HepG2 (cell line): Measurements from ENCODE around the gene FAM169A. TPM values are rescaled to one million over a fixed set of nuclear protein-coding genes. Genes with fewer than 3 reads are reported as not detected.
A peak's percentile ranks its signal among the peaks of the same experiment; 100 is the strongest.

Source experiments
- ATAC-seq: fragments of 200-7000 bp; cut with Tn5 transposase; 3 replicates; pipeline ENCODE4 v1.9.1; 2020; ENCODE audit warnings: mild to moderate bottlenecking, moderate library complexity
- BruUV-seq: library from RNA; stranded (reverse); fragments of 400-500 nt; replicated peaks from 2 replicates; lab custom pipeline; 2021; lab: Mats Ljungman, UMichigan
- CTCF ChIA-PET: fragments of 300-600 bp; formaldehyde crosslinking; extraction: SDS; loops from one replicate; lab custom pipeline; 2021; ENCODE audit warnings: low total read pairs, inconsistent platforms, low intra/inter-chr PET ratio; lab: Yijun Ruan, JAX
- POLR2A ChIA-PET: fragments of 350-600 bp; sonication (Branson Sonifier 250); formaldehyde crosslinking; loops from one replicate; lab custom pipeline; 2020; ENCODE audit warnings: antibody characterized with exemption, inconsistent platforms; lab: Yijun Ruan, JAX
- DNase-seq: peaks from one replicate; pipeline ENCODE4 v3.0.0-alpha.2; 2015; ENCODE audit warnings: low spot score
- FAIRE-seq: peaks from 3 replicates; lab custom pipeline; 2011; peaks lifted over from hg19 to GRCh38; lab: Jason Lieb, UNC
- H2AFZ ChIP-seq: one replicate; pipeline ENCODE4 v1.6.1; 2011; ENCODE audit warnings: low read length, inconsistent platforms
- H3K27ac ChIP-seq: fragments of 300-600 bp; 3 replicates; pipeline ENCODE4 v1.8.0; 2011; ENCODE audit warnings: mixed run types, mild to moderate bottlenecking, mixed read lengths, low read length, inconsistent platforms; ENCODE audit not compliant: insufficient read depth; ENCODE audit errors: extremely low read length
- H3K27me3 ChIP-seq, 2 experiments: fragments of 200-600 bp in 1 of 2; 2 replicates in 1 of 2; 3 replicates in 1 of 2; pipeline versions ENCODE4 v1.6.0 to v1.8.0; 2011; ENCODE audit warnings: low read length in 2 of 2, mild to moderate bottlenecking in 2 of 2, moderate library complexity in 2 of 2, inconsistent platforms in 1 of 2; ENCODE audit not compliant: insufficient read depth in 2 of 2, control insufficient read depth in 1 of 2
- H3K36me3 ChIP-seq, 2 experiments: fragments of 200-600 bp in 1 of 2; replicated peaks in 1 of 2; 2 replicates in 1 of 2; 3 replicates in 1 of 2; pipeline versions ENCODE4 v1.5.1 to v1.8.0; 2011; ENCODE audit warnings: low read length in 2 of 2, inconsistent platforms in 1 of 2; ENCODE audit not compliant: insufficient read depth in 2 of 2, control insufficient read depth in 1 of 2
- H3K4me1 ChIP-seq: 2 replicates; pipeline ENCODE4 v1.5.1; 2012; ENCODE audit warnings: low read length, inconsistent platforms; ENCODE audit not compliant: insufficient read depth
- H3K4me2 ChIP-seq: 2 replicates; pipeline ENCODE4 v1.6.0; 2011; ENCODE audit warnings: low read depth, low read length, inconsistent platforms
- H3K4me3 ChIP-seq, 3 experiments: fragments of 200-600 bp in 1 of 3; sonication (generic), shearing (Covaris generic) in 1 of 3; replicated peaks in 1 of 3; 2 replicates each; pipeline ENCODE4 v1.5.1; 2011 to 2016; ENCODE audit warnings: low read length in 3 of 3, inconsistent platforms in 2 of 3, low read depth in 2 of 3, mild to moderate bottlenecking in 2 of 3, control low read depth in 1 of 3, mixed read lengths in 1 of 3; ENCODE audit not compliant: insufficient read depth in 1 of 3
- H3K79me2 ChIP-seq: one replicate; pipeline ENCODE4 v1.6.1; 2011; ENCODE audit warnings: low read length, inconsistent platforms; ENCODE audit not compliant: insufficient read depth
- H3K9ac ChIP-seq: 2 replicates; pipeline ENCODE4 v1.6.0; 2011; ENCODE audit warnings: mild to moderate bottlenecking, low read depth, low read length, inconsistent platforms; ENCODE audit not compliant: insufficient read depth
- H3K9me3 ChIP-seq: 2 replicates; pipeline ENCODE4 v1.5.1; 2012; ENCODE audit warnings: mild to moderate bottlenecking, low read length
- H4K20me1 ChIP-seq: 2 replicates; pipeline ENCODE4 v1.6.0; 2011; ENCODE audit warnings: inconsistent platforms, mild to moderate bottlenecking, low read length, moderate library complexity; ENCODE audit not compliant: insufficient read depth
- ARNT2 ChIP-seq: sonication (generic); formaldehyde crosslinking; IDR thresholded peaks from 2 replicates; pipeline ENCODE4 v1.8.0; 2022; ENCODE audit warnings: mild to moderate bottlenecking, low read depth, missing genetic modification reagents, moderate library complexity
- FOXC1 ChIP-seq: sonication (generic); formaldehyde crosslinking; IDR thresholded peaks from 2 replicates; pipeline ENCODE4 v1.8.0; 2022; ENCODE audit warnings: mild to moderate bottlenecking, missing genetic modification reagents, borderline replicate concordance
- LRRFIP1 ChIP-seq: sonication (generic); formaldehyde crosslinking; conservative IDR thresholded peaks from 2 replicates; pipeline ENCODE4 v1.4.0; 2020; ENCODE audit warnings: missing genetic modification reagents
- MATR3 ChIP-seq: sonication (generic); formaldehyde crosslinking; IDR thresholded peaks from 2 replicates; pipeline ENCODE4 v1.4.0; 2020; ENCODE audit warnings: missing genetic modification reagents
- NFIC ChIP-seq: IDR thresholded peaks from 2 replicates; pipeline ENCODE4 v1.6.1; 2012; ENCODE audit warnings: mild to moderate bottlenecking, low read length, inconsistent platforms
- NONO ChIP-seq, 2 experiments: fragments of 450-650 bp in 1 of 2; sonication (generic) in 1 of 2; formaldehyde crosslinking in 1 of 2; IDR thresholded peaks in 1 of 2; conservative IDR thresholded peaks in 1 of 2; 2 replicates each; pipeline versions ENCODE4 v1.6.1 to v1.8.0; 2017 to 2022; ENCODE audit warnings: mild to moderate bottlenecking in 1 of 2, missing genetic modification reagents in 1 of 2, moderate library complexity in 1 of 2
- PRDM15 ChIP-seq: sonication (generic); formaldehyde crosslinking; IDR thresholded peaks from 2 replicates; pipeline ENCODE4 v1.4.0; 2020; ENCODE audit warnings: missing genetic modification reagents
- RERE ChIP-seq: IDR thresholded peaks from 2 replicates; pipeline ENCODE4 v1.6.1; 2016; ENCODE audit warnings: low read depth, missing genetic modification reagents, missing compliant biosample characterization
- TEF ChIP-seq: sonication (generic); formaldehyde crosslinking; IDR thresholded peaks from 2 replicates; pipeline ENCODE4 v1.5.0; 2020; ENCODE audit warnings: missing genetic modification reagents
- ZNF234 ChIP-seq: sonication (generic); formaldehyde crosslinking; conservative IDR thresholded peaks from 2 replicates; pipeline ENCODE4 v1.5.1; 2020; ENCODE audit warnings: mild to moderate bottlenecking, missing genetic modification reagents
- ZNF292 ChIP-seq: sonication (generic); formaldehyde crosslinking; IDR thresholded peaks from 2 replicates; pipeline ENCODE4 v1.8.1; 2022; ENCODE audit warnings: mild to moderate bottlenecking, low read depth, missing genetic modification reagents, borderline replicate concordance
- ZNF549 ChIP-seq: sonication (generic); formaldehyde crosslinking; IDR thresholded peaks from 2 replicates; pipeline ENCODE4 v1.5.0; 2020; ENCODE audit warnings: missing genetic modification reagents
- WGBS: methylation state at CpG from one replicate; pipeline ENCODE4 v1.1.6; 2017; ENCODE audit warnings: low lambda C conversion rate; 5-methylcytosine and 5-hydroxymethylcytosine counted together
- in situ Hi-C: cut with HindIII; loops from 2 replicates; pipeline ENCODE4 v1.10.0; 2017; ENCODE audit warnings: low pct_unique_long_range_greater_than_20kb; ENCODE audit not compliant: extremely low pct_ligation_motif_present
- intact Hi-C: fragments of 100-400 bp; cut with micrococcal nuclease; formaldehyde crosslinking; loops from one replicate; pipeline ENCODE4 v1.10.0; 2022; ENCODE audit not compliant: unreplicated experiment
- polyA plus RNA-seq, 8 experiments: library from polyadenylated mRNA; depleted of rRNA in 3 of 8; stranded (reverse) in 7 of 8; unstranded in 1 of 8; fragments of >200 nt; fragmentation: Illumina TruSeq in 4 of 8; extraction: Trizol in 4 of 8; gene quantifications; 2 replicates each; pipeline versions ENCODE4 v1.2.1 to v1.2.3, GENCODE V29; 2011 to 2016; ENCODE audit warnings: low read depth in 4 of 8, missing spikeins in 1 of 8, mixed read lengths in 1 of 8; ENCODE audit not compliant: insufficient read depth in 1 of 8
- total RNA-seq, 5 experiments: library from RNA; depleted of rRNA; stranded (reverse); fragments of >200 nt; fragmentation: Illumina TruSeq; extraction: Trizol; gene quantifications; 2 replicates each; pipeline ENCODE4 v1.2.3, GENCODE V29; 2016; ENCODE audit warnings: low read depth in 1 of 5

Gene FAM169A
- total and polyA plus RNA-seq, 2 of the 13 experiments (the other 11 are each of a cell fraction or from before 2014, with no cell fraction given): 21.1 to 110 TPM

GRCh38 chr5:74837115-74837514 is 29.1 kb downstream of the FAM169A start:
- H3K9me3 ChIP-seq: no peaks in the 10 kb centered on the region
- no peak for FAIRE-seq
- H3K4me1 ChIP-seq: peaks cover 46% of the 10 kb centered on the region
- CTCF ChIA-PET: no interaction called here
- no peak overlapping the region for H3K27ac ChIP-seq
- POLR2A ChIA-PET: no interaction called here
- no peaks in the 10 kb centered on the region for H4K20me1 ChIP-seq
- no peak overlapping the region for H3K4me2 ChIP-seq
- DNase-seq: no peak
- no peak overlapping the region for H3K4me3 ChIP-seq
- H3K9ac ChIP-seq: no peak overlapping the region
- no peaks in the 10 kb centered on the region for H3K27me3 ChIP-seq
- 97% methylated on average over 1 of the region's 1 CpG for WGBS
- H2AFZ ChIP-seq: no peak overlapping the region
- intact Hi-C loops: no loop called here
- H3K79me2 ChIP-seq: peaks cover 32% of the 10 kb centered on the region
- no peak for ATAC-seq
- BruUV-seq: TSS peak; percentile 15
- in situ Hi-C loops: no loop called here
- peaks cover 7 to 49% of the 10 kb centered on the region in 2 experiments for H3K36me3 ChIP-seq
- TF ChIP-seq TEF (CRISPR knock-in tag) (no peak), LRRFIP1 (CRISPR knock-in tag) (no peak), PRDM15 (CRISPR knock-in tag) (no peak), NFIC (no peak), MATR3 (no peak), ZNF549 (no peak), ZNF234 (no peak), ARNT2 (no peak), ZNF292 (CRISPR knock-in tag) (no peak), RERE (CRISPR knock-in tag) (no peak), FOXC1 (no peak), NONO (IDR thresholded peaks at IDR 0.05) (no peak), NONO (CRISPR knock-in tag; conservative IDR thresholded peaks at IDR 0.05) (no peak)
